ENCODE data around the gene SMOC2. TPM values are rescaled to one million over a fixed set of nuclear protein-coding genes. Genes with fewer than 3 reads are reported as not detected.
"Not testable (repeated sequence)": the region's sequence is repeated elsewhere in the genome, so short reads cannot be mapped to it uniquely, and the experiment has no call there.

Gene SMOC2
- total and polyA plus RNA-seq, 2 donors: 61.1 to 176 TPM

DNA sequence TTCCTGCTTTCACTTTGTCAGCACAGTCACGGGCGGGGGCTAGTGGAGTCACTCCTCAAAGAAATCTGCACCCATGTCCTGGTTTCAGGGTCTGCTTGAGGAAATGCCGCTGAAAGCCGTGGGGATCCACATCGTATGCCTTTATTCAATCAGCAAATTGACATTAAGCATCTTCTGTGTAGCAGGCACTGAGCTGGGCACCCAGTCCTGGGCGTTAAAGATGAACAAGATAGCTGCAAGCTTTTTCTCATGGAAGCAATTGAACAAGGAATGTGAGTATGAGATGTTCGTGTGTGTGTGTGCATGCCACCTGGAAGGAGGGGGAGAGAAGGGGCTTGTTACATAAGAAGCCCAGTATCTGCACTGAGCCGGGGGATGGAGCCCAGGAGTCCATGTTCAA is 243.9 kb downstream of the SMOC2 start:
- H3K36me3 ChIP-seq (ENCODE audit: insufficient read depth): no peaks in the 10 kb centered on the region
- no peak overlapping the region for H3K27ac ChIP-seq (ENCODE audit: low read depth)
- WGBS: 93% methylated on average over 8 of the region's 8 CpGs
- no peak for DNase-seq (ENCODE audit: extremely low spot score)
- no peaks in the 10 kb centered on the region for H3K4me1 ChIP-seq (ENCODE audit: insufficient read depth)
- no peak overlapping the region for H3K4me3 ChIP-seq (ENCODE audit: low read depth, low read length)

DNA sequence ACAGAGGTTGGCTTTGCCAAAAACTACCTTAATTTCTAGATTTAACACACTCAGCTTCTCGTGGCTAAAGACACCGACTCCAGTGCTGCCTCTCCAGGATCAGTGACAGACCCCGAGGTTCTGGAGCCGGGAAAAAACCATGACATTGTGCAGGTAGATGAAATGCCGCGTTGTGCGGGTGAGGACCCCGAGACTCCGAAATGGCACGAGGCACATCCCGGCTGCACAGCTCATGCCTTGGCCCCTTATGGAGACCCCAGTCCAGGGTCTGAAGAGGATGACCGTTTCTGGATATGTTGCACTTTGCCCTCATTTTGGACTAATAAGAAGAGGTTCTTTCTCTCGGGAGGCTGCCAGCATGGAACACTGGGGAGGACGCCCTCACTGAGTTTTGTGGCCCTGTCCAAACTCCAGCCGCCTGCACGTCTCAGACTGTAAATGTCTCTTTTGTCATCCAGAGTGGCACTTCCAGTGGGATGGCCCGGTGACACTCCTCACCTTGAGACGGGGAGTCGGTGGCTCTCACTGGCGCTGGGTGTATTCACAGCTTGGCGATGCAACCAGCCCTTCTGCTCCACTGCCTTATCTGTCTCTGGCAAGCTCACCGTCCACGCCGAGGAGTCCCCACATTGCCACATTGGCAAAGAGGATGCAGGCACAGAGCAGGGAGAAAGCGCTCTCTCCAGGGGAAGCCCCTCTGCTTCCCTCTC is 245.2 kb downstream of the SMOC2 start:
- no peaks in the 10 kb centered on the region for H3K4me1 ChIP-seq (ENCODE audit: insufficient read depth)
- H3K27ac ChIP-seq (ENCODE audit: low read depth): no peak overlapping the region
- no peak for DNase-seq (ENCODE audit: extremely low spot score)
- 85% methylated on average over 25 of the region's 25 CpGs for WGBS
- H3K36me3 ChIP-seq (ENCODE audit: insufficient read depth): no peaks in the 10 kb centered on the region
- no peak overlapping the region for H3K4me3 ChIP-seq (ENCODE audit: low read depth, low read length)

DNA sequence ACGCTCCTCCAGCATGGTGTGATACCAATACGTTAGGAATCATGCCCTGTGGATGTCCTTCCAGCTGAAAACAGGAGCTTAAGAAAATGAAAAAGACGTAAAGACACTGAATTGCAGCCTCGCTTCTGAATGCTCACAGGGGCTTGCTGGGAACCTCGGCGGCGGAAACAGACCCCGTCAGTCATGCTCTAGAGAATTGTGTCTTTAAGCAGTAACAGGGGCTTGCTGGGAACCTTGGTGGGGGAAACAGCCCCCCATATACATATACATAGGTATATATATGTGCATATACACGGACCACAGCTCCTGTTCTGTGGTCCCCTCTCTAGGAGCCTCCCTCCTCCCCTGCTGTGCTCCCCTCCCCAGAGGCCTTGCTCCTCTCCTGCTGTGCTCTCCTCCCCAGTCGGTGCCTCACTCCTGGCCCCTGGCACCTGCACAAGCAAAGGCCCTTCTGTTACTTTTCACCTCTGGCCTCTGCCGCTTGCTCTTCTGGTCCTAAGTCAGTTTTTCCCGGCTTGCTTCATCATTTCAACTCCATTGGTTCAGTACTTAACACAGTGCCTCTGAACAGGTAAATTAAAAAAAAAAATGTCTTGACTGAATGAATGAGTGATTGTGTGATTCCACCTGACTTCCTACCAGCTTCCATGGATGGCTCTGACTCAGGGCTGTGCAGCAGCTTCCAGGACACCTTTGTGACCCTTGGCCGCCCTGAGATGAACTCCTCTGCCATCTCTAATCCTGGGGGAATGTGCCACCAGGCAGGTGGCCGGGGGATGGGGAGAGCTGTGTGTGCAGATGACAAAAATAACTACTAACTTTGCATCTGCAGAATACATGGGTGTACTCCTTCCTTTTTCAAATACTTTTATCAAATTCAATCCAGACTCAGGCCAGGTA is 246.1 kb downstream of the SMOC2 start:
- H3K4me3 ChIP-seq (ENCODE audit: low read depth, low read length): no peak overlapping the region
- no peak overlapping the region for H3K27ac ChIP-seq (ENCODE audit: low read depth)
- H3K4me1 ChIP-seq (ENCODE audit: insufficient read depth): no peaks in the 10 kb centered on the region
- no peak for DNase-seq (ENCODE audit: extremely low spot score)
- 73% methylated on average over 14 of the region's 14 CpGs for WGBS
- H3K36me3 ChIP-seq (ENCODE audit: insufficient read depth): no peaks in the 10 kb centered on the region

DNA sequence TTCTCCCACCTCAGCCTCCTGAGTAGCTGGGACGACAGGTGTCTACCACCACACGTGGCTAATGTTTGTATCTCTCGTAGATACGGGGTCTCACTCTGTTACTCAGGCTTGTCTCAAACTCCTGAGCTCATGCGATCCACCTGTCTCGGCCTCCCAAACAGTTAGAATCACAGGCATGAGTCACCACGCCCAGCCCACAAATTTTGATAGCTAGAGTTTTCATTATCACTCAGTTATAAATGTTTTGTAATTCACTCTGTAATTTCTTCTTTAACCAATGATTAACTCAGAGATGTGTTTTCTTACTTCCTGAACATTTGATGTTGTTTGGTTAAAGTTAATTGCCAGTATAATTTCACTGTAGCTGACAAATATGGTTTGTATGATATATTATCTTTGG is 249.3 kb downstream of the SMOC2 start:
- no peak for DNase-seq (ENCODE audit: extremely low spot score)
- Histone ChIP-seq H3K36me3 (ENCODE audit: insufficient read depth) (no peaks in the 10 kb centered on the region), H3K4me1 (ENCODE audit: insufficient read depth) (no peaks in the 10 kb centered on the region), H3K27ac (ENCODE audit: low read depth) (no peak overlapping the region), H3K4me3 (ENCODE audit: low read depth, low read length) (no peak overlapping the region)
- WGBS: 94% methylated on average over 7 of the region's 7 CpGs

DNA sequence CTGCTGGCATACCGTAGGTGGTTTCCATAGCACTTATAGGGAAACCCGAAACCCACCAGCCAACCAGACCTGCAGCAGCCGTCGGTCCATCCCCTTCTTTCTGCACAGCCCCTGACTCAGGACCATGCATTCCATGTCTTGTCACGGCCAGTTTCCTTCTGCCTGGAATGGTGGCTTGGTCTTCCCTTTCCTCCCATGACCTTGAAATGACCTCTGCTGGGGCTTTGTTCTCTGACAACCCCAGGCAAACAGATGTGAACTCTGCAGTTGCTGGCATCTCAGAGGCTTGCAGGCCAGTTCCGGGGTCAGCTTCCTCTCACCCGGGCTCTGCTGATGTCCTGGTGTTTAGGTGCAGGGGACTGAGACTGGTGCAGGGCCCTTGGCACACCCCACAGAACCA is 250.8 kb downstream of the SMOC2 start:
- 89% methylated on average over 7 of the region's 7 CpGs for WGBS
- no peak for DNase-seq (ENCODE audit: extremely low spot score)
- Histone ChIP-seq H3K4me1 (ENCODE audit: insufficient read depth) (no peaks in the 10 kb centered on the region), H3K36me3 (ENCODE audit: insufficient read depth) (no peaks in the 10 kb centered on the region), H3K27ac (ENCODE audit: low read depth) (no peak overlapping the region), H3K4me3 (ENCODE audit: low read depth, low read length) (no peak overlapping the region)

DNA sequence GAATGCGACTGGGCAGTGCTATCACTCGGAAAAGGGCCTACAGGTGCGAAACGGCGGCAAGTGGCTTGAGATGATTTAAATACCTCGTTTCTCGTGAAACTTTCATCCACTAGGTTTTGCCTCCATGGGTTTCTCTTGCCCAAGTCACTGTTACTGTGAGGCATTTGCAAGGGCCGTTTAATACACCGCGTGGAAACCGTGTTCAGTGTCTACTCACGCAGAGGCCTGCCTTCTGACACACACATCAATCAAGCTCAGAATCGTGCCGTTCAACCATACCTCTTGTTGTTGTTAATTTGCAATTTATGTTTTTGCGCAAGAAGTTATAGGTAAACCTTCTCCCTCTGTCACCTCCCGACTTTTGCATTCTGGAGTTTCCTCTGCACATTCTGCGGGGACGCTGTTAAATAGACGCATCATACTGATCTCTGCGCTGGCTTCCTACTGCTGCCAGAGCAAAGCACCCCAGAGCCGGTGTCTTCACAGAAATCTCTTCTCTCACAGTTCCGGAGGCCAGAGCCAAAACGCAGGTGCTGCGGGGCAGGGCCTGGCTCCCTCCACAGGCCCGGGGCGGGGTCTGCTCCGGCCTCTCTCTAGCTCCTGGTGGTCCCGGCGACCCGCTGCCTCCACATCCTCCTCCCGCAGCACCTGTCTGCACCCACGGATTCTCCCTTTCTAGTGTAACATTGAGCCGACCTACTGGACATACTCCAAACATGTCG is 251.4 kb downstream of the SMOC2 start:
- no peak for DNase-seq (ENCODE audit: extremely low spot score)
- H3K36me3 ChIP-seq (ENCODE audit: insufficient read depth): no peaks in the 10 kb centered on the region
- WGBS: 84% methylated on average over 34 of the region's 34 CpGs
- H3K4me3 ChIP-seq (ENCODE audit: low read depth, low read length): no peak overlapping the region
- no peak overlapping the region for H3K27ac ChIP-seq (ENCODE audit: low read depth)
- no peaks in the 10 kb centered on the region for H3K4me1 ChIP-seq (ENCODE audit: insufficient read depth)

DNA sequence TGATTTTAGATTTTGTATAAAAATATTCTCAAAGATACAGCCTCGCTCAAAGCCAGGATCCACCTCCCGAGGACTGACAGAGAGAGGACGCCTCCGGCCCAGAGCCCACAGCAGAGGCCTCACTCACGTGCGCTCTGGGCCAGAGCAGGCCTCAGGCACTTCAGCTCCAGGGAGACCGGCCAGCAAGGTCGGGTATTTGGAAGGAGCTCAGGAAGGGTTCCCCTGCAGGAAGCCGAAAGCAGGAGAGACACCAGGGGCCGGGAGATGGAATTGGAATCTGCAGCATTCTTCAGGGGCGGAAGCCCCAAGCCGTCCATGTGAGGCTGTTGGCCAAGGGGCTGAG is 251.9 kb downstream of the SMOC2 start:
- 59% methylated on average over 4 of the region's 12 CpGs for whole genome bisulfite sequencing
- DNase-seq (ENCODE audit: extremely low spot score); H3K4me1 ChIP-seq (ENCODE audit: insufficient read depth); H3K36me3 ChIP-seq (ENCODE audit: insufficient read depth); H3K27ac ChIP-seq (ENCODE audit: low read depth); H3K4me3 ChIP-seq (ENCODE audit: low read depth, low read length): not testable (repeated sequence)

DNA sequence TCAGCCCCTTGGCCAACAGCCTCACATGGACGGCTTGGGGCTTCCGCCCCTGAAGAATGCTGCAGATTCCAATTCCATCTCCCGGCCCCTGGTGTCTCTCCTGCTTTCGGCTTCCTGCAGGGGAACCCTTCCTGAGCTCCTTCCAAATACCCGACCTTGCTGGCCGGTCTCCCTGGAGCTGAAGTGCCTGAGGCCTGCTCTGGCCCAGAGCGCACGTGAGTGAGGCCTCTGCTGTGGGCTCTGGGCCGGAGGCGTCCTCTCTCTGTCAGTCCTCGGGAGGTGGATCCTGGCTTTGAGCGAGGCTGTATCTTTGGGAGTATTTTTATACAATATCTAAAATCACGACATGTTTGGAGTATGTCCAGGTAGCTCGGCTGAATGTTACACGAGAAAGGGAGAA is 253.8 kb downstream of the SMOC2 start:
- not testable (repeated sequence) for H3K4me1 ChIP-seq (ENCODE audit: insufficient read depth); H3K36me3 ChIP-seq (ENCODE audit: insufficient read depth); H3K4me3 ChIP-seq (ENCODE audit: low read depth, low read length); H3K27ac ChIP-seq (ENCODE audit: low read depth); DNase-seq (ENCODE audit: extremely low spot score)
- 46% methylated on average over 7 of the region's 15 CpGs for WGBS

DNA sequence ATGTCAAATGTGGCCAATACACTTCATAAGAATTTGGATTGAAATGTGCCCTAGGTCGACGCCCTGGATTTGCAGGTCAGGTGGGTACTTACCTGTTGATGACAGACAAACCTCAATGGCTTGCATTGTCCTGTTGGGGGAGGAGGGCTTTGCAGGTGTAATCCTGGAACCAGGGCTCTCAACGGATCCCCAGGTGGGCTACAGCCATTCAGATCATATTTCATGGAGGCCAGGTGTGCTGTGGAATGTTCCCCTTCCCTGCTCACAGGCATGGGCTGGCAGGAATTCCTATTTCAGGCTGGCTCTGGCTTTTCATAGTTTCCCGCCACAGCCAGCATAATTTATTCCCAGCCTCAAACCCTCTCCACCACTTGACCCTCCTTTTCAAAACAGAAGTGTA is 254.7 kb downstream of the SMOC2 start:
- DNase-seq (ENCODE audit: extremely low spot score): no peak
- Histone ChIP-seq H3K27ac (ENCODE audit: low read depth) (no peak overlapping the region), H3K36me3 (ENCODE audit: insufficient read depth) (no peaks in the 10 kb centered on the region), H3K4me3 (ENCODE audit: low read depth, low read length) (no peak overlapping the region), H3K4me1 (ENCODE audit: insufficient read depth) (no peaks in the 10 kb centered on the region)
- WGBS: 84% methylated on average over 4 of the region's 4 CpGs

DNA sequence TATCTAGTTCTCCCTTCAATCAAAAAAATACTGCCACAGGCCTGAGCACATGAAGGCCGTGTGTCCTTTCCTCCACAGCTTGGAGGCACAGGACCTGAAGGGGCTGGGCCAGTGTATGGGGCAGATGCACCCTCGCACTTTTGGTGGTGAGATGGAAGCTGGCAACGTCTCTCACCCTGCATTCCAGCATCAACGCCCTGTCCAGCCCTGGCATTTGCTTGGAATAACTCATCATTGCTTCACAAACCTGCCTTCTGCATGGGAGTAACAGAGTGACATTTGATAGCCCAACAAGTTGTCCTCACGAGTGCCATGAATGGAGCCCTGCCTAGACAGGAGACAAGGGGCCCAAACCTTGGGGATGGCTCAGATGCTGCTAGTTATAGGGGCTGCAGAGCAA is 257.9 kb downstream of the SMOC2 start:
- no peaks in the 10 kb centered on the region for H3K4me1 ChIP-seq (ENCODE audit: insufficient read depth)
- WGBS: 86% methylated on average over 5 of the region's 5 CpGs
- no peak overlapping the region for H3K27ac ChIP-seq (ENCODE audit: low read depth)
- DNase-seq (ENCODE audit: extremely low spot score): no peak
- no peak overlapping the region for H3K4me3 ChIP-seq (ENCODE audit: low read depth, low read length)
- H3K36me3 ChIP-seq (ENCODE audit: insufficient read depth): no peaks in the 10 kb centered on the region

DNA sequence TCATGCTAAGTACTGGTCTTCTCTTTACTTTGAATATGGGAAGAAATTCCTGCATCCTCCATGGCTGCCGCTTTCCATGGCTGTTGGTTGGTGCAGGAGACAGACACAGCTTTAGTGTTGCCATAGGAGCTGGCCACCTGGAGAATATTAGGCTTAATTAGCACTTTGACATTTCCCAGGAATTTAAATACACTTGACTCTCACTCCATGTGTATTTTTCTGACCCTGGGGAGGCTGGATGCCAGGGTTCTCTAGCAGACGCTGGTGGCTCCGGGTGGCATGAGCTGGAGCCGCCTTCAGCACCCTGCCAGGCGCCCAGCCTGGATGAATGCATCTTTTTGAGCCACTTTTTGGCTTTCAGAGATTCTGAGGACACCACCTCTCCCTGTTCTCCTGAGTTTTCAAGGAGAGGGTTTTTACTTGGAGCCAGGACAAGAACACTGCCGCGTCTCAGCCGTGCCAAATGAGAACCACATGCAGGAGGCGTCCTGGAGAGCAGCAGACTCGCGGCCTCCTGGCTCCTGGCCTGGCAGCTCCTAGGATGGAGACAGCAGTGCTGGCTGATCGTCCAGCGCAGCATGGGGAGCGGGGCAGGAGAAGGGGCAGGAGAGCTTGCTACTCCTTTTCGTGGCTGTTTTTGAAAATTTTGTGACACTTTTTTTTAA is 258.8 kb downstream of the SMOC2 start:
- no peak overlapping the region for H3K27ac ChIP-seq (ENCODE audit: low read depth)

DNA sequence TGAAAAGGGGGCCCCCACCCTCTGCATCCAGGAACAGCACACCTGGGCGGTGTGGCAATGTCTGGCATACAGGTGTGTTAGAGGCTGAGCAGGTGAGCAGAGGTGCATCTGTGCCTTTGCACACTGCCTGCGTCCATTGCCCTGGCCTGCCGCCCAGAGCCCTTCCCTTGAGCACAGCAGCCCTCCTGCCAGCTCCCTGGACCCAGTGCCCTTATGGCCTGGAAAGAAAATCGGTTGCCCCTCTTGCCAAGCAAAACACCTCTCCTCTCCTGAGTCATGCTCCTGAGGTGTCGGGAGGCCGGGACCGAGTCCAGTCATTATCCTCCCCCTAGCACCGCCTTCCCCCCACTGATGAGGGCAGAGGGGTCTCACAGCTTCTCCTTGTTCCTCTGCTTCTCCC is 259.9 kb downstream of the SMOC2 start:
- no peaks in the 10 kb centered on the region for H3K36me3 ChIP-seq (ENCODE audit: insufficient read depth)
- DNase-seq (ENCODE audit: extremely low spot score): no peak
- 92% methylated on average over 8 of the region's 8 CpGs for WGBS
- H3K4me3 ChIP-seq (ENCODE audit: low read depth, low read length): no peak overlapping the region
- no peak overlapping the region for H3K27ac ChIP-seq (ENCODE audit: low read depth)
- H3K4me1 ChIP-seq (ENCODE audit: insufficient read depth): no peaks in the 10 kb centered on the region

More for the DNA sequence above, 258.8 kb downstream of the SMOC2 start:
- Histone ChIP-seq H3K4me3 (ENCODE audit: low read depth, low read length) (no peak overlapping the region), H3K4me1 (ENCODE audit: insufficient read depth) (no peaks in the 10 kb centered on the region), H3K36me3 (ENCODE audit: insufficient read depth) (no peaks in the 10 kb centered on the region)
- WGBS: 41% methylated on average over 15 of the region's 15 CpGs
- DNase-seq (ENCODE audit: extremely low spot score): peak; percentile 25

DNA sequence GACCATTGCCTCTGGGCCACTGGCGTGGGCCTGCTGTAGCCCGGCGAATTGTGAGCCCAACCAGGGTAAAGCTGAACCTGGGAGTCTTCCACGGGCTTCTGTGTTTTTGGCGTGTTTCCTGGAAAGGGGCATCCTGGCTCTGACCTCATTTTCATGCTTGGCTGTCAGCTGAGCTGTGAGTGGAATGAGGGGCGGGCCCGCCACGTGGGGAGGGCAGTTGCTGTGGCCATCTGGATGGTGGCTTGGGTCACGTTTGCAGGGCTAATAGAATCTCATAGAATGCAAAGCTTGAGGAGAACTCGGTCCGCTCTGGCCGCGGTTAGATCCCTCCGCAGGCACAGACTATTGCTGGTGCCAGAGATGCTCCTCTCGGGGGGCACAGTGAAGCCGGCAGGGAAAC is 263.0 kb downstream of the SMOC2 start:
- Histone ChIP-seq H3K27ac (ENCODE audit: low read depth) (no peak overlapping the region), H3K4me1 (ENCODE audit: insufficient read depth) (no peaks in the 10 kb centered on the region), H3K4me3 (ENCODE audit: low read depth, low read length) (no peak overlapping the region), H3K36me3 (ENCODE audit: insufficient read depth) (no peaks in the 10 kb centered on the region)
- WGBS: 71% methylated on average over 16 of the region's 16 CpGs
- no peak for DNase-seq (ENCODE audit: extremely low spot score)

Data from urinary bladder (tissue), 4 donors.